ENCODE measurements around the gene UBQLN1. TPM values are rescaled to one million over a fixed set of nuclear protein-coding genes. Genes with fewer than 3 reads are reported as not detected.
A peak's percentile ranks its signal among the peaks of the same experiment; 100 is the strongest.
"Not testable (repeated sequence)": the region's sequence is repeated elsewhere in the genome, so short reads cannot be mapped to it uniquely, and the experiment has no call there.

Gene UBQLN1
- total RNA-seq: 115 and 152 TPM in 2 replicates

DNA sequence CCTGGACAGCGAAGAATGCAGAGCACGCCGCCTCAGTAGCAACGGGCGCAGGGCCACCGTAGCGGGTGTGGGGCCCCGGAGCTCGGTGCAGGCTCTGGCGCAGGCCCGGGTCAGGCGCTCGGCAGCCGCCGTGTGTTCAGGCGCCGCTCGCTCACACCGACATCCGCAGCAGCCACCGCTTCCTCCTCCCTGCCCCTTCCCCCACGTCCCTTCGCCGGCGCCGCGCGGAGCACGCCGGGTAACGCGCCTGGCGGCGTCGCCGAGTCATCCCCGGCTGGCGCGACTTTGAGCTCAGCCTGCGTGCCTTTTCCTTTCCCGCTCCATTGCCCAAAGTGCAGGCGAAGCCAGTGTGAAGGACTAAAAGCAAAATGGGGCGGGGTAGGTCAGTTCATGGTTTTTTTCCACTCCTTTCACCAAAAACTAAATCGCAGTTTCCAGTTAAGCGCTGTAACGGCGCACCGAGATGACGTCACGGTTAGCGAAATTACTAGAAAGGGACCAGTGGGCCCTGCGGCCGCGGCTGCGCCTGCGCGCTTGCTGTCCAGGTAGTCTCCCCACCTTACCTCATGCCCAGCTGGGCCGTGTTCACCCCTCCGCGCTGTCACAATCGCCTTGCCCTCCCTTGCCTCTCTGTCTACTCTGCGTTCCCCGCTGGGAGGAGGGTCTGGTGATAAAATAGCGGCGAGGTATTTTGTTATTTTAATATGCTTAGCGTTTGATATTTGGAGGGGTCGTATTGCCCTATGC, at the start of gene UBQLN1:
TSS of gene UBQLN1 (minus strand) at position 191 of the 747 bp plus-strand sequence. CDS start 279 bp downstream, outside the sequence.
- DNase-seq (ENCODE audit: low read depth): peak; percentile 88

DNA sequence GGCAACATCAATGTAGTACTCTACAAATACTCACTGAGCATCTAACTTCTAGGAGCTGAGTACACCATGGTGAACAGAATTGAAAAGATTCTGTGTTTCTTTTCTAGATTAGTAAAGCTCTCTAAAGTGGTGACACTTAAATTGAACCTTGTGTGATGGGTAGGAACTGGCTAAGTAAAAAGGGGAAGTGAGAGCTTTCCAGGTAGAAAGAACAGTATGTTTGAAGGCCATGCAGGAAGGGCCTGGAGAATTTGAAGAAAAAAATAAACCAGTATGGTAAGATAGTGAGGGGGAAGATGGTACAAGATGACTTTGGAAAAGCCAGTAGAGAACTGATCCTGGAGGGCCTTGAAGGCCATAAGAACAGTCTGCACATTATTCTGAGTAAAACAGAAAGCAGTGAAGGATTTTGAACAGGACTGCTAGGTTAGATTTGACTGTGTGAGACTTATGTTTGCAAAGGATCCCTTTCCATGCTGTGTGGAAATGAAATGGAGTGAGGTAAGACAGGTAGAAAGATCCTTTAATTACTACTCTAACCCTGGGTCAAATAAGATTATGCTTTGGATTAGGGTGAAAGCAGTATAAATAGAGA, 46.7 kb upstream of the UBQLN1 start:
- DNase-seq (ENCODE audit: low read depth): no peak

DNA sequence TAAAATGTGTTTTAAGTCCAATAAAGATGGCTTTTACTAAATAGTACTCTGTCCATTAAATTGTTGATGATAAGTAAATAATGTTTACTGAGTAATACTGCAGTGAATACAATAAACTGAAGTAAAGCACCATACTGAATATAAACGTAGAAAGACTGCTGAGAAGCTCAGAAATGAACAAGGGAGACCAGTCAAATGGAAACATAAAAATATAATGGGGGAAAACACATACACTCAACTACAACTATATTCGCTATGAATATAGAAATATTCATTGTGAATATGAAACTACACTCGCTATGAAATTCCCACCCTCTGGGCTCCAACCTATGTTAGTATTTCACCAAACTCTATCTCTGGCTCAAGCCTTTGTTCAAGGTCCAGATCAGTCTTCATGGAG, 41.9 kb upstream of the UBQLN1 start:
- DNase-seq (ENCODE audit: low read depth): no peak

DNA sequence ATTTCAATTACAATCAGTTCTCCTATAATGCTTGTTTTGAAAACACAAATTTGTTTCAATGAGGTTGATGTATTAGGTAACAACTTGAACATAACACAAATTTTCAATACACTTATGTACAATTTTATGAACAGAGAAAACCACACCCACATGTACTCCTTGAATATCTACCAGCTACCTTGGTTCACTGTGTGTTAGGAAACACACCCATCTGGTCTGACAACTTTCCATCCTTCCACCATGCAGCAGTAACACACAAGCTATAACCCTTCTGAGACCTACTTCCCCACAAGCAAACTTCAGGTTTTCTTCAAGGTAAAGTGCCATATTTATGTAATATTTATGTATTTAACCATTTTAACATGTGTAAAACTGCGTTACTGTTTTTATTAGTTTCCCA, 36.4 kb upstream of the UBQLN1 start:
- peak; percentile 7 for DNase-seq (ENCODE audit: low read depth)

DNA sequence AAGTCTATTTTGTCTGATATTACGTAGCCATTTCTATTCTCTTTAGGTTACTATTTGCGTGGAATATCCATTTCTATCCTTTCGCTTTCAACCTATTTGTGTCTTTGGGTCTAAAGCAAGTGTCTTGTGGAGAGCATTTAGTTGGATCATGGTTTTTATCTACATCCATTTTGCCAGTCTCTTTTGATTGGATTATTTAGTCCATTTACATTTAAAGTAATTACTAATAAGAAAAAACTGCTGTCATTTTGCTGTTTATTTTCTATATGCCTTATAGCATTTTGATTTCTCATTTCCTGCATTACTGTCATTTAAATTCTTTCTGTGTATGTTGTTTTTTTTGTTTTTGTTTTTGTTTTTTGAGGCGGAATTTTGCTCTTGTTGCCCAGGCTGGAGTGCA, 26.0 kb upstream of the UBQLN1 start:
- no peak for DNase-seq (ENCODE audit: low read depth)

DNA sequence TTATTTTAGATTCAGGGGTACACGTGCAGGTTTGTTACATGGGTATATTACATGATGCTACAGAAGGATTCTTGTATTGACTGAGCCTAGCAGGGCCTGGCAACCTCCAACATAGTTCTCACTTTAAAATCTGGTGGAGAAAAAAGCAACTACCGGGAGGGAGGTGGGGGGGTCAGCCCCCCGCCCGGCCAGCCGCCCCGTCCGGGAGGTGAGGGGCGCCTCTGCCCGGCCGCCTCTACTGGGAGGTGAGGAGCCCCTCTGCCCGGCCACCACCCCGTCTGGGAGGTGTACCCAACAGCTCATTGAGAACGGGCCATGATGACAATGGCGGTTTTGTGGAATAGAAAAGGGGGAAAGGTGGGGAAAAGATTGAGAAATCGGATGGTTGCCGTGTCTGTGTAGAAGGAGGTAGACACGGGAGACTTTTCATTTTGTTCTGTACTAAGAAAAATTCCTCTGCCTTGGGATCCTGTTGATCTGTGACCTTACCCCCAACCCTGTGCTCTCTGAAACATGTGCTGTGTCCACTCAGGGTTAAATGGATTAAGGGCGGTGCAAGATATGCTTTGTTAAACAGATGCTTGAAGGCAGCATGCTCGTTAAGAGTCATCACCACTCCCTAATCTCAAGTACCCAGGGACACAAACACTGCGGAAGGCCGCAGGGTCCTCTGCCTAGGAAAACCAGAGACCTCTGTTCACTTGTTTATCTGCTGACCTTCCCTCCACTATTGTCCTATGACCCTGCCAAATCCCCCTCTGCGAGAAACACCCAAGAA, 21.0 kb upstream of the UBQLN1 start:
- not testable (repeated sequence) for DNase-seq (ENCODE audit: low read depth)

DNA sequence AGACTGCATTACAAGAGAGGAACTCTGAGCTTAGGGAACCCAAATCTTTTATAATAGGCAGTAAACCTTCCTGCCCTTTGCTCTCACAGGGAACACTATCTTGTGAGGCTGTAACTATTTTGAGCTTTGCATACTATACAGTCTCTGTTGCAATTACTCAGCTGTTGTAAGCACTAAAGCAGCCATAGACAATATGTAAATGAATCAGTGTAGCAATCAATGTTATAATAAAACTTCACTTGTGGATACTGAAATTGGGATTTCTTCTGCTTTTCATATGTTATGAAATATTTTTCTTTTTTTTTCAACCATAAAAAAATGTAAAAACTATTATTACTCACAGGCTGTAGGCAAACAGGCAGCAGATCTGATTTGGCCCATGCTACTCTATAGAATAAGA, 16.7 kb upstream of the UBQLN1 start:
- no peak for DNase-seq (ENCODE audit: low read depth)

DNA sequence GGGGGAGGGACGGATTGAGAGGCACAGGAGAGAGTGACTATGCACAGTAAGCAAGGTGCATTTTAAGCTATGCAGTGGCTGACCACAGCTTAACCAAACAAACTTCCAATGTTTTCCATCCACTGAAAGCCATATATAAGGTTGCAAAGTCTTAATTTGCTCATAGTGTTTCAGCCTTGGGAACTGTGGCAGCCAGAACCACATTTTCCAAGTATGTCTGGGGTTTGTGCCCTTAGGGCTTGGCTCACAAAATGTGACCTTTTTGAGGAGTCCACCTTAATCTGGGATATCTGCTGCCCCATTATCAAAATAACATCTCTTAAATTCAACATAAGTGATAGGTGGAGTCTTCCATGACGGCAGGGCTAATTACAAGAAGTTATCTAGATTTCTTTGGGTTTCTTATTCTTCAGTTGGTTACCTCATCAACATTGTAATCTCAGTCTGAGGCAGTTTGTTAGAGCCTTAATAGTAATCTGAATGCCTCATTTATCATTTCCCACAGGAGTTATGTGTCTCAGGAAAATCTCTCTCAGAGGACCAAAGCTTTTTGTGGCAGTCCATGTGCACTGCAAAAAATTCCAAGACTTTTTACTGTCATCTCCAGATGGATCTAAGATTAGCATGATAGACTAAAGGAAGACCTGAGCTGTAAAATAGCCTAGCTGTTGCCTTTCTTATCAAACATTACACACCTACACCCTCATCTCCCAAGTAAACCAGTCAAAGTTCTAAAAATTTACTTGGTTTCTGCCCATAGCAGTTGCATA, 15.2 kb upstream of the UBQLN1 start:
- DNase-seq (ENCODE audit: low read depth): no peak

DNA sequence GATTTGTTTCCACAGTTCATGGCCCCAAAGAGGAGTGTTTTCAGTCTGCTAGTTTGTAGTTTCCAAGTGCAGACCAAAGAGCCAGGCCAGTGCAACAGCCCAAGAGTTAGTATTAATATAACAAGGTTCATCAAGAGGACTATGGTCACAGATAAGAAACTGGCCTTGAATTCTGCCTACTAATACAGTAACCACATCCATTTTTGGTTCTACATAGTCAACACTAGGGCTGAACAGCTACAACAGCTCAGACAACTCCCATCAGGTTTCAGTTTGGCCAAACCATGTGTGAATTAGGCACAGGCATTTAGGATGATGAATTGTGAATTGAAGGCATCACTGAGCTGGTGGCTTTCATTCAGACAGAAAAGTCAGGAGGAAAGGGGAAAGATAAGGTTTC, 13.8 kb upstream of the UBQLN1 start:
- DNase-seq (ENCODE audit: low read depth): no peak

DNA sequence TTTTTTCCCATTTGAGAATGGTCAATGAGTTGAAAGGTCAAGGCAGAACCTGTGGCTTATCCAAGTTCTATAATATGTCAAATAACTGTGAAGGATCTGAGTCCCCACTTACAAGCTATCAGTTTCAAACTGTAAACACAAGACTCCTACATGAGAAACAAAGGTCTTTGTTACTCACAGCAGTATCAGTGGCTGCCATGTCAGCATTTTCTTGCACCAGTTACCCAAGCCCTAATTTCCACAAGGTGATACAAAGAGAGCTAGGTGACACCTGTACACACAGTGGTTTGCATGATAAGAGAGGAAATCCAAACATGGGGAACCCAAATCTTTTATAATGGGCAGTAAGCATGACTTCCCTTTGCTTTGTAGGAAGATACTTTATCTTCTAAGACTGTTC, 8.0 kb upstream of the UBQLN1 start:
- no peak for DNase-seq (ENCODE audit: low read depth)

DNA sequence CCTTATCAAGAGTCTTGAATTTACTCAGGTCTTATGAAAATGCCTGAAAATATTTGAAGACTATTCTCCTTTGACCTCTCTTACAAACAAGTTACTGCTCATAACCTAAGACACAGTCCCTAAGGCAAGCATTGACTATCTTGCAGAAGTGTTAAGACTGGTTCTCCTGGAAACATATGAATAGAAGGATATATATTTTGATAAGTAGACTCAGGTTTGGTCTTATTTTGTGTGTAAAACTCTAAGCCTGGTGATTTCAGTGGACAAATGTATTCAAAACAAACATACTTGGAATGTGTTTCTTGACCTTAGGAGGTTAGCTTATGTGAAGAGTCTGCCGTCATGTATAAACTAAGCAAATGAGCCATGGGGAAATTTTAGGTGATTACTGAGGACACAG, 7.5 kb upstream of the UBQLN1 start:
- DNase-seq (ENCODE audit: low read depth): no peak

DNA sequence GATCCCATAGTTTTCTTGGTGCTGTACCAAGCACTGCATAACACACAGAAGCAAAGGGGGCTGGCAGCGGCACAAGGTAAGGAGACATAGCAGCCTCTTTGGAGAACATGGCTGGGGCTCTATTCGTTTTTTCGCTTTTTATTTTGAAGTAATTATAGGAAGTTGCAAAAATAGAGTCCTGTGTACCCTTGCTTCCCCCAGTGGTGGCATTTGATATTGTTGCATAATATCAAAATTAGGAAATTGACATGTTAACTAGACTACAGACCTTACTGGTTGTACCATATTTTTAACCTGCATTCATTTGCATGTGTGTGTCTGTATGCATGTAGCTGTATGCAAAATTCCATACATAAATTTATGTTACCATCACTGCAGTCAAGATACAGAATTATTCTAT, 6.6 kb upstream of the UBQLN1 start:
- DNase-seq (ENCODE audit: low read depth): no peak

DNA sequence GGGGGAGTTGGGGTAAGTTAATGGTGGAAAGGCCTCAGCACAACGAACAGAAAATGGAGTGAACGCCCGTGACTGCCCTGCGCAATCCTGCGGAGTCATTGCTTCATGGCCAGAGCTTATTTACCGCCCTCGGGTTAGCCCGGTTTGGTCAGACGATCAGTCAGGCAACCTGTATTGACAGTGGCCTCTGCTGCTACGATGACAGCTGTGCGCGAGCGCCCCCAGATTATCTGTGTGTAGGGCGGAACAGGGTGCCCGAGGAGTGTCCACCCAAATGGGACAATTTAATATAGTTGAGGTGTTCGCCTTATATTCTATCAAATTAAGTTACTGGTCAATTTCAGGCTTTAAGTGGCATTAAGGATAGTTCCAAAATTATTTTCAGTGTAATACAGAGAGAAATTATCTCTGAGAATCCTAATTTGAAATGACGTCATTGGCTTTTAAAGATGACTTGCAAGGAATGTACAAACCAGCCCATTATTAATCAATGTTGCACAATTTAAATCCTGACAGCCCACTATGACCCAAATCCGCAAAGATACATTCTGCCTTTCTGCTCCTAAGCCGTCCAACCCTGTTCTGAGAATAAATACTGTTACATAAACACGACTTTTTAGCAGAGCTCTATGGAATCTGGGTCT, 879 bp upstream of the UBQLN1 start:
- peak; percentile 47 for DNase-seq (ENCODE audit: low read depth)

DNA sequence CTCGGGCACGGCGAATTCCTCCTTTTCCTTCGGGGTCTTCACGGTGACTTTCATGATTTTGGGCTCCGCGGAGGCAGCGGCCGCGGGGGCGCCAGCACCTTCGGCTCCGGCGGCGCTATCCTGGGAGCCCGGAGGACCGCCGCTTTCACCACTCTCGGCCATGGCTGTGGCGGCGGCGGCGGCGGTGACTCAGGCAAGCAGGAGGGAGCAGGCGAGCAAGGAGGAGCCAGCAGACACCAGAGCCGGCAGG, 315 bp downstream of the UBQLN1 start:
- peak; percentile 52 for DNase-seq (ENCODE audit: low read depth)

DNA sequence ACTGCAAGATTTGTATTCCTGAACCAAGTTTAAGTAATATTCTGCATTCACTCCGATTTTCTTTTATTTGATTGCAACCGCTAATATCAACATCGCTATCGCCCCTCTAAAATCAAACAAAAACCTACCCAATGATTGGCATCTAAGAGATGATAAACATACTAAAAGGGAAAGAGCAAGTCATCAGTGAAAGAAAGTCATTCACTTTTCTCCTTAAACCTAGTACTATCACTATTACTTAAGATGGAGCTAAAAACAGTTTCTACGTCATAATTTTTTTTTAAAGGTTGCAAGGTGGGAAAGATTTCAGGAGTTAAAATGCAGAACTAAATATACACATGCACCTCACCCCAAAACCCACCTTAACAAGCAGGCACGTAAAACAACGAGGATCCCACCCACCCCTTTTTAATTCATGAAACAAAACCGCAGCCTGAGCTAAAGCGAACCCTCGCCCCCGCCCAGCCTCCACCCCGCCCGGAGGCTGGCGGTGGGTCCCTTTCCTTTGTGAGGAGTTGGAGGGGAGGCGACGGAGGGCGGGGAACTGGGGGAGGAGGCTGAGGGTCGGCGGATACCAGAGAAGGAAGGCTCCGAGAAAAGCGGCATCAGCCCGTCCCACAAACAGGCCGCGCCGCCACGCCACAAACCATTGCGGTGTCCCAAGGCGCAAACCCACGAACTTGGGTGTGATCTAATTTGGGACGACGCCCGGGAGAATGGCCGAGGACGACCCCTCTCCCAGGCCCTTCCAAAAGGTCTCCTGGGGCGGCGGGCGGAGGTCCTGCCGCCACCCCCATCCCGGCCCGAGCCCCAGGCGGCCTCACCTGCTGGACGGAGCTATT, 861 bp downstream of the UBQLN1 start:
- DNase-seq (ENCODE audit: low read depth): no peak

DNA sequence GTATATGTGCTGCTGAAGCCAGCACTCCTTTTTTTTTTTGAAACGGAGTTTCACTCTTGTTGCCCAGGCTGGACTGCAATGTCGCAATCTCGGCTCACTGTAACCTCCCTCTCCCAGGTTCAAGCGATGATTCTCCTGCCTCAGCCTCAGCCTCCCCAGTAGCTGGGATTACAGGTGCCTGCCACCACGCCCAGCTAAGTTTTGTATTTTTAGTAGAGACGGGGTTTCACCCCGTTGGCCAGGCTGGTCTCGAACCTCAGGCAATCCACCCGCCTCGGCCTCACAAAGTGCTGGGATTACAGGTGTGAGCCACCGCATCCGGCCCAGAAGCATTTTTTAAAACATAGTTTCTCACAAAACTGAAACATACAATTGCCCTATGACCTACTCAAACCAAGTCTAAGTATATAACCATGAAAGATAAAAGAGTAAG, 2.5 kb downstream of the UBQLN1 start:
- not testable (repeated sequence) for DNase-seq (ENCODE audit: low read depth)

DNA sequence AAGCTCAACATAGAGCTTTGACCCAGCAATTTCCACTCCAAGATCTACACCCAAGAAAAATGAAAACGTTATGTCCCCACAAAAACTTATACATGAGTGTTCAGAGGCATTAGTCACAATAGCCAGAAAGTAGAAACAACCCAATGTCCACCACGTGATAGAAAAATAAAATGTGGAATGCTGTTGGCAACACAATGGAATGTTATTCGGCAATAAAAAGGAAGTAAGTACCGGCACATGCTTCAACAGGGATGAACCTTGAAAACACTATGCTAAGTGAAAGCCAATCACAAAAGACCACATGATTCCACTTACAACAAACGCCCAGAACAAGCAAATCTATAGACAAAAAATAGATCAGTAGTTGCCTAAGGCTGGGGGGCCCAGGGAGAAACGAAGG, 6.0 kb downstream of the UBQLN1 start:
- peak; percentile 87 for DNase-seq (ENCODE audit: low read depth)

DNA sequence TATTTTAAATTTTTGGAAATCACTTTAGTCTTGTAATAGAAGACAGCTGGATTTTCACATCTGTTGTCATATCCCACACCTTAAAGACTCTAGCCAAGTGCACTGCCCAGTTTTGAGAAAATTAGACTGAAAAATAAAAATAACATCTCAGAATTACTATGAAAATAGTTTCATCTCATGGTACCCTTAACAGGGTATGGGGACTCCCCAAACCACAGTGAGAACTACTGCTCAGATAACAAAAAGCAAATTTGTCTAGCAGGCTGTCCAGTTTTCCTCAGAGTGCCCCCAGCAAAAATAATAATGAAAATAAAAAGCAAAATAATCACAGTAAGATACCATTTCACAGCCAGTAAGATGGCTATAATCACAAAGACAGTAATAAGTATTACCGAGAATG, 6.5 kb downstream of the UBQLN1 start:
- no peak for DNase-seq (ENCODE audit: low read depth)

DNA sequence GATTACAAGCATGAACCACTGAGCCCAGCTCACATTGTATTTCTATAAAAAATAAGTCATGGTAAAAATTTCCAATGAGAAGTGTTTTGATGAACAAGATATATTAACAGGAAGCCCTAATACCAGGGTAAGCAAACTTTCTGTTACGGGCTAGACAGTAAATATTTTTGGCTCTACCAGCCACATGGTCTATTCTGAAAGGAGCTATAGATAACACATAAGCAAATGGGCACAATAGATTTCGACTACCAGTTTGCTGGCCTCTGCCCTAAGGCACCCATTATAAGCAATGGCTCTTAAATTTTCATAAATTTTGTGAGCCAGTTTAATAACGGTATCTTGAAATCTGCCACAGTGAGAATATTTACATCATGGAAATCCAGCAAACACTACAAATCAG, 8.1 kb downstream of the UBQLN1 start:
- no peak for DNase-seq (ENCODE audit: low read depth)

DNA sequence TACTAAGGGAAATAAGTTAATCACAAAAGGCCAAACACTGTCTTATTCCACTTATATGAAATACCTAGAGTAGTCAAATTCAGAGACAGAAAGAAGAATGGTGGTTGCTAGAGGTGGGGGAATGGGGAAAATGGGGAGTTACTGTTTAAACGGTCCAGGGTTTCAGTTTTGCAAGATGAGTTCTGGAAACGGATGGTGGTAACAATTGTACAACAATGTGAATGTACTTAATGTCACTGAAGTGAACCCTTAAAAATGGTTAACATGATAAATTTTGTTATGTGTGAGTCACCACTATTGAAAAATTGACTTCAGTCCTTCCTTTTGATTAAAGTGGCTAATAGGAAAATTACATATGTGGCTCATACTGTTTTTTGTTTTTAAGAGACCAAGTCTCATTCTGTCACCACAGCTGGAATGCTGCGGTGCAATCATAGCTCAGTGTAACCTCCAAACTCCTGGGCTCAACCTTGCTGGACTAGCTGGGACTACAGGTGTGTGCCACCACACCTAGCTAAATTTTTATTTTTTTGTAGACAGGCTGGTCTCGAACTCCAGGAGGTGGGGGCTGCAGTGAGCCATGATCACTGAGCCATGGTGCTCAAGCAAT, 8.7 kb downstream of the UBQLN1 start:
- DNase-seq (ENCODE audit: low read depth): no peak

DNA sequence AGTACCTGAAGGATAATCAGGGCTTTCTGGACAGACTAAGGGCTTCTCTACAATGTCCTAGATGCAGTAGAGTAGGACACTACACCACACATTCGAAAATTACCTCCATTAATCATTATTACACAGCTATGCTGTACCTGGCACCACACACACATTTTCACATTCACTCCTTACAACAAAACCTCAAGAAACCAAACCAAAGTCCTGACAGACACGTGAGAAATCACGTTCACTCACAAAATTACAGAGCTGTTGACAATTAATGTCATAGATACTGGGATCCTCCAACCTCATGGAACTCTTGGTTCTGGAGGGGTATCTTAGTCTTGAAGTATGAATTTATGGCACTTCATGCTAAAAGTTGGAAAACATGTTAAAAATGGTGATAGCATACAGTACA, 16.3 kb downstream of the UBQLN1 start:
- DNase-seq (ENCODE audit: low read depth): no peak

All from renal cortical epithelial cell (primary cell).